8988T (cell line): Measurements from ENCODE around the gene MTHFD2L.

Experiments
- DNase-seq: peaks from one replicate; pipeline ENCODE4 v3.0.0; 2011

The MTHFD2L gene

DNA sequence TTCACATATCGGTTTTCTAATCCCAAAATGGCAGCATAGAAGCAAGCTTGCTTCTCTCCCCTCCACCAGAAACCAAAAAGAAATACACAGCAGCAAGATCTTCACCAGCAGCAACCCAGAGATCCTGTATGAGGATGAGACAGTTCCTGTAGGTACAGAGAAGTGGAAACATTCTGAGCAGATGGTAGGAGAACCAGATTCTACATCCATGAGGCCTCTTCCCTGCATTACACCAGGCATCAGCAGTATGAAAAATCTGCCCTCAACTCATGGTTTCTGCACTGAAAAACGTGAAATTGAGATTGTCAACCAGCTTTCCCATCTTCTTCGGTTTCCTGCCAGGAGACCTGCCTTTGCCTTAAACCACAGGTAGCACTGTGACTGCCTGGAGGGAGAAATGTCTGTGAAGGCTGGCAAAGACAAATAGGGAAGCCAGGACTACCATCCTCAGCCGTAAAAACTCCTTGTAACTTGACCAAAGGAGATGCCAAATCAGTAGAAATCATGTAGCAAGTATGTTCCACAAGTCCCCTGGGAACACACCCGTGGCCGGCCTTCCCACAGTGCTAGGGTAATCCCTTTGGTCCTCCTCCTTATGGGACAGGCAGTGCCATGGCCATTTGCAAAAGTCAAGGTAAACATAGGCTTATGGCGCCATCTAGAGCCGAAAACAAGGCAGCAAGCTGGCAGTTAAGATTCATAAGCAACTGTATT, 24.0 kb upstream of the MTHFD2L start:
- no peak for DNase-seq

DNA sequence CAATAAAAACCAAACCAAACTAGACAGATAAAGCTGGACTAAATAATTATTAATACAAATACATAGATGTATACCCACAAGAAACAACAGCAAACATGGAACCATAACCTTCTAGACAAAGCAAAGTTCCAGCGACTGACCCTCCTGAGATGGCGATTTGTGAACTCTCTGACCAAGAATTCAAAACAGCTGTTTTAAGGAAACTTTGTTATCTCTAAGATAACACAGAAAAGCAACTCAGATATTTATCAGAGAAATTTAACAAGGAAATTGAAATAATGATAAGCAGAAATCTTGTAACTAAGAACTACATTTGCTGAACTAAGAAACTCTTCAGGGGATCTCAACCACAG, 23.4 kb upstream of the MTHFD2L start:
- no peak for DNase-seq

DNA sequence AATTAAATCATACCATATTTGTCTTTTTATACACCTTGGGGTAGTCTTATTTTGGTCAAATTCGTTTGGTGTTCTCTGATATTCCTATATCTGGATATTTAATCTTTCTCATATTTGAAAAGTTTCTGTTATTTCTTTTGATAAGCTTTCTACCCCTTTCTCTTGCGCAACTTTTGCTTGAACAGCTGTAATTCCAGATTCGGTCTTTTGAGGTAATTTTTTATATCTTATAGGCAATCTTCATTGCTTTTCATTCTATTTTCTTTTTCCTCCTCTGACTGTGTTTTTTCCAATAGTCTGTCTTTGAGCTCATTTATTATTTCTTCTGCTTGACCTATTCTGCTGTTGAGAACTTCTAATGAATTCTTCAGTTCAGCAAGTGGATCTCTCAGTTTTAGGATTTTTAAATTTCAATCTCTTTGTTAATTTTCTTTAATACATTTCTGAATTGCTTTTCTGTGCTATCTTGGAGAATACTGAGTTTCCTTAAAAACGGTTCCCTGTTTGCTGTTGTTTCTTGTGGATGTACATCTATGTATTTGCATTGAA, 11.3 kb upstream of the MTHFD2L start:
- no peak for DNase-seq

DNA sequence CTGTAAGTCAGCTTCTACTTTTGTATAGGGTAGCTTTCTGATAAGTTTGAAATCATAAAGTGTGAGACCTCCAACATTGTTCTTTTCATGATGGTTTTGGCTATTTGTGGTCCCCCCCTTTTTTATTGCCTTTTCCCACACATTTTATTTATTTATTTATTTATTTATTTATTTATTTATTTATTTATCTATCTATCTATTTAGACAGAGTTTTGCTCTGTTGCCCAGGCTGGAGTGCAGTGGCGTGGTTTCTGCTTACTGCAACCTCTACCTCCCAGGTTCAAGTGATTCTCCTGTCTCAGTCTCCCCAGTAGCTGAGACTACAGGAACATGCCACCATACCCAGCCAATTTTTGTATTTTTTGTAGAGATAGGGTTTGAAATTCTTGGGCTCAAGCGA, 9.7 kb upstream of the MTHFD2L start:
- no peak for DNase-seq

DNA sequence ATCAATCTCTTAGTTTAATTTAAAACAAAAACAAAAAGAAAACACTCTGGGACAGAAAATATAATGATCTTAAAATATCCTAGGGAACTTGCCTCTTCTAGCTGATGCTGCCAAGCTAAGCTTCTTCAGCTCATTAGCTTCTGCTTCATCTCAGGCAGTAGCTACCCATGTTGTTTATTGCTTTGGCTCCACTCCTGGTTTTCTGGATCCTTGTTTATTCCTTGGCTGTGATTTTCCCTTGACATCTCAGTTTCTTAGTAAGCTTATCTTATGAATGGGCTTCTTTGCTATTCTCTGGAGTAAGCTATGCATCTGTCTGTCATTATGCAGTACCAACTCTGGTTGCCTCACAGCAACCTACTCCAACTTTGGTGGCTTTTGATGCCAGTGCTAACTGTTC, 5.1 kb upstream of the MTHFD2L start:
- no peak for DNase-seq

DNA sequence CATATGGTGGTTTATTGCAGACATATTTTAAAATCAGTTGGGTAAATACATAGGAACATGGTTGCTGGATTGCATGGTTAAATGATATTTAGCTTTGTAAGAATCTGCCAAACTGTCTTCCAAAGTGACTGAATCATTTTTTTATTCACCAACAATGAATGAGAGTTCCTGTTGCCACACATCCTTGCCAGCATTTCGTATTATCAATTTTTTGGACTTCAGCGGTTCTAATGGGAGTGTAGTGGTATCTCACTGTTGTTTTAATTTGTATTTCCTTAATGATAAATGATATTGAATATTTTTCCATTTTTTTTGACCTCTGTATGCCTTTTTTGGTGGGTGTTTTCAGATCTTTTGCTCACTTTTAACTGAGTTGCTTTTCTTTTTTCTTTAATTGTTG, 1.4 kb upstream of the MTHFD2L start:
- no peak for DNase-seq

DNA sequence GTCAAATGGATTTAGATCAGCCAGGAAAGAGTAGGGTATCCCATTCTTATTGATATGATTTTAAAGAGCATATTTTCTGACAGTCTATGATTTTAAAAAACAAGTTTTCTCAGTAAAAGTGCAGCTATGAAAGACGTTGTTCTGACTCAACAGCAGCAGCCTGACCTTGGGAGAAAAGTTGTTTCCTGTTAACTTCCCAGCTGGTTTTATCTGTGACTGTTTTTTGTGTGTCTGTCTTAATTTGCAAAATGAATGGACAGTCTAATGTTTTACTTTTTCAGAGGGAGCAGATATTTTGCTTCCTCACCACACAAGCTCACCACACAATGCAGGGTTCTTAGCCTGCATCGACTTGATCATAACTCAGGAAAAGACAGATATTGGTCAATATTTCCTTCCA, 764 bp upstream of the MTHFD2L start:
- no peak for DNase-seq

DNA sequence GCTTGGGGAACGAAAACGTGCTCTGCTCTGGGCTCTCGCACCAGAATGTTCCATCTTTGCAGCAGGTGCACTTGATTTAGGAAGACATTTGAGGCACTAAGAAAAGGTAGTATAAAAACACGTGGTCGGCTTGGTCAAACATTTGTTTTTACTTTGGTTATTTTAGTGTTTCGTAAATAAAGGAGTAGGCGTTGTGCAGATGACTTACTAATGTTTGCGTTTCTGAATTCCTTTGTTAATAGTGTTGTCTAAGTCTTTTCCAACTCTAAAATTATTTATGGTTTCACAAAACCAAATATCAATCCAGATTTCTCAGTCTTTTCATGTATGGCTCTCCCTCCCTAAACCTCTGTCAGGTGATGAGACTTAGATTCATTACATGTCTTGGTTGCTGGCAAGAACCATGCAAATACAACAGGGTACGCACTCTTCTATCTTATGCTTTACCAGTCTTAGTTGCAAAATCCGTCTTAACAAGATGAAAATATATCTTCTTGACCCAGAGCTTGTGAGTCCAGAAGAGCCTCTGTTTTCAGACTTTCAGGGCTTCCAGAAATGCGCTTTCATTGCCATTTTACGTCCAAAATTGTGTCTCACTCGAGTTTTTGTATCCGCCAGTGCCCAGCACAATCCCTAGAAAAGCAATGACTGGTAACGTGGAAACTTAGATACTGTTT, 686 bp downstream of the MTHFD2L start:
- no peak for DNase-seq

DNA sequence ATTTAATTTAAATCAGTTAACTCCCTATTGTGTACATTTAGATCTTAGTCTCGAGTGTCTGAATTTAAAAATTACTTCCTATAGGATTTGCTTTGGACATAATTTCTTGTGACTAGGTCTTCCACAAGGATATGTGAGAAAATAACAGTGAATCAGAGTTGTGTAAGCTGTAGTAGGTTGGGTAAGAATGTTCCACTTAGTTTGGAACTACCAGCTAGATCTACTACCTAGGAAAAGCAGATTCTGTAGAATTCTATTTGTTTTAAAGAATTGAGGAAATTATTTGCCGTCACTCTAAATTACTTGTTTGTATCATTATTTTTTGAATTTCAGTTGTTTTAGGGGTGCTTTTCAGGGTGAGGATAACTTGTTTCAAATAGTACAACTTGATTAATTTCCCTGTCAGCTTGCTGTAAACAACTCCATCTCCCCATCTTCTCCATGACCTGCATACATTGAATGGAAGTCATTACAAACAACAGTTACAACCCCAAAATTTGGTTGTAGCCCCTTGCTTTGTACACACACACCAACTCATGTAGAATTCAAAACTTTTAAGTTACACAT, 1.3 kb downstream of the MTHFD2L start:
- DNase-seq: no peak

DNA sequence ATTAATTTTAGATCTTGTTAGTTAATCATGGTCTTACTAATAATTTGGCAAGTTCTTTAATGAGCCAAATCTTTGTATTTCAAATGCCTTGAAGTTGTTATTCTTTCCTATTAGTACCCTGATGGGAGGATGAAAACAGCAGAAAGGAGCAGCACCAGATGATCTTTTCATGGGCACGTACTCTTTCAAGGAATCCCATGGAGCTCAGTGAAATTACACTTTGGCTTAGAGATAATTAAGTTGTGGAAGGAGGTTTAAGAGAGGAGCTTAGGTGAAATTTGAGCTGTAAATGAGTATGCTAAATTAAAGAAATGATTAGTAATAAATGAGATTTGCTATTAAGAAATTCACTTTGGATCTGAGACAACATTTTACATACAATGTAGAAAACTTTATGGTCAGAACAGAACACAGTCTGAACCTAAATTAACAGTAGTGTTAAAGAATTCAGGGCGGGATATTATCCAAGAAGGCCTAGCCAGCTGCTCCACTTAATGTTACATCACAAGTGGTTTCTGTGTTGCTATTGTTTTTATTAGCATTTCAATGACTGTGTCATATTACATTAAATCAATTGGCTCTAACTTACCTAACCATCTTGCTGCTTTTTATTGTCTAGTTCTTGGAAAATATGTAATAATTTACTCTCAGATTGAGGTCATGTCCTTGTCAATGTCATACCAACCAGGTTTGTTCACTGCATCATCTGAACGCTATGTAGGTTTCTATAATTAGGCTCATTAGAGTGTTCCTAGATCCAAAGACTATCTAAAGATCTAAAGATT, 3.9 kb downstream of the MTHFD2L start:
- DNase-seq: no peak

DNA sequence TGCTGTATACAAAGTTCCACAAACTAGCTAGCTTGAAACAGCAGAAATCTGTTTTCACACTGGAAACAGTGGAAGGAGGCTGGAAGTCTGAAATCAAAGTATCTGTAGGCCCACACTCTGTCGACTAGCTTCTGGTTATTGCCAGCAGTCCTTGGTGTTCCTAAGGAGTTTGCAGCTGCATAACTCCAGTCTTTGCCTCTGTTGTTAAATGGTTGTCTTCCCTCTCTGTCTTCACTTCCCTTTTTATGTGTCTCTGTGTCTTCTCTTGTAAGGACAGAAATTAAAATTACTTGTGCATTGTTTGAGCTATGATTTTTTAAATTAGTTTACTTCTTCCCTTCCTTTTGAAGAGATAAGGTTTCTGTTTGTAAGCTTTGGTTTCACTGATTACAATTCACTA, 8.2 kb downstream of the MTHFD2L start:
- no peak for DNase-seq

DNA sequence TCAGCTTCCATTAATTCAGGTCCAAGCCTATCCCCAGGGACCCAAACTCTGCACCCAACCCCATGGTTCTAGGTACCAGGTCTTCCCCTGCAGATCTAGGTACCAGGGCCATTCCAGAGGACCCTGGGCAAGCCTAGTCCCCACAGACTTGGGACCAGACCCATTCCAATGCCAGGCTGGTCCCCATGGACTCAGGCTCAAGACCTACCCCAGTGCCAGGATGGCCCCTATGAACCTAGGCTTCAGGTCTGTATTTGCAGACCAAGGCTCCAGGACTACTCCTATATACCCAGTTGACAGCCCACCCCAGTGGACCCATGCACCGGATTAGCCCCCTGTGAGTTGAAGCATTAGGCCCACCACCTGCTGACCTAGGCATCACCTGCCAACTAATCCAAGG, 8.9 kb downstream of the MTHFD2L start:
- DNase-seq: no peak

DNA sequence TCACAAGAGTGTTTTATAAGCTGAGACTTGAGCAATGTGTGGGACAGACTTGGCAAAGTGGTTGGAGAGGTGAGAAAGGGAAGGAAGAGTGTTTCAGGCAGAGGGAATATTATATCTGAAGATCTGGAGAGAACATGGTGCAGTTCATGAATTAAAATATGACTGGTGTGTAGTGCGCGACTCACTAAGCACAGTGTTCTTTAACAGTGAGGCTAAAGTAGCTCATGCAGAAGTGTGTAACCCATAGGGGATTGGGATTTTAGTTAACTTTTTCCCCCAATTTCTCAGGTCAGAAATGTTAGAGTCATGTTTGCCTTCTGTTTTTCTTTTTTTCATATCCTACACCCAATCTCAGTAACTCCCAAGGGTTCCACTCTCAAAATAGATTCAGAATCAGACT, 9.7 kb downstream of the MTHFD2L start:
- DNase-seq: no peak

DNA sequence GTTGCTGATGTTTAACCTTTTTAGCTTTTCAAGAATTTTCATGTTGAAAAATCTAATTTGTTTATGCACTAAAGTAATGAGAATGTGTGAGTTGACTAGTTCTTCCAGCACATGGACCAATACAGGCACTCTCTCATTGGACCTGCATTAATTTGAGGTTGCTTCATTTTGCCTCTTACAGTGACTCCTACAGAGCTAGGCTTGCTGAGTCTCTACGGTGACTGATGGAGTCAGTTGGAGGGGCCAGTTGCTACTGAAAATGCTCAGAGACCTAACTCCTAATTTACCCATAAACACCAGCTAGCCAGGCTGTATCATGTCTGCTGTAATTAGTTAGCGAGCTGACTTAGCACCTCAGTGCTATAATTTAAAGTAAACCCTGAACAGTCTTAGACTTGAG, 10.9 kb downstream of the MTHFD2L start:
- no peak for DNase-seq

DNA sequence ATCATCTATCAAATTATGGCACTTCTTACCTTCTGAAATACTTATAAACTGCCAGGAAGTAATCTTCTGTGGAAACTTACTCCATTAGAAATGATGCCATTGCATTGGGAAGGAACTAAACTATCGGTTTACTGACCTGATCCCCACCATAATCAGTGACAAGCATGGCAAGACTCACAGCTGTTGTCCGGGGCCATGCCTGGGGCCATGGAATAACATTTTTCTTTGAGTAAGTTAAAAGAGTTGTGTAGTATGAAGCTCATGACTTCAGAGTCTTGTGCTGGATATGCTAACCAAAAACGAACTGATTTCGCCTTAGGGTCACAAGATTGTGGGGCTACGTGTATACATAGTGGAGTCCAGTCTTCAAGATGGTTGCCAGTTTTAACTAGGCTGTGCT, 15.4 kb downstream of the MTHFD2L start:
- DNase-seq: no peak

DNA sequence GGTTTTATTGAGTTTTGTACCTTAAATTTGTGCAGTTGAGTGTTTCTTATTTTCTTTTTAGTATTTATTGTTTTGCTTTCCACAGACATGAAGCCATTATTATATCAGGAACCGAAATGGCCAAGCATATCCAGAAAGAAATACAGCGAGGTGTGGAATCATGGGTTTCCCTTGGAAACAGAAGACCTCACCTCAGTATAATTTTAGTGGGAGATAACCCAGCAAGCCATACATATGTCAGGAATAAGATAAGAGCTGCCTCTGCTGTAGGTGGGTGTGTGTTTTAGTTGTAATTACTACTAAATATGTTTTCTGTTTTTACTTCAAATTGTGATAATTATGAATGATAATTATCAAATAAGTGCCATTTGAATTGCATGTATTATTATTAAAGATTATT, 16.5 kb downstream of the MTHFD2L start:
- no peak for DNase-seq

DNA sequence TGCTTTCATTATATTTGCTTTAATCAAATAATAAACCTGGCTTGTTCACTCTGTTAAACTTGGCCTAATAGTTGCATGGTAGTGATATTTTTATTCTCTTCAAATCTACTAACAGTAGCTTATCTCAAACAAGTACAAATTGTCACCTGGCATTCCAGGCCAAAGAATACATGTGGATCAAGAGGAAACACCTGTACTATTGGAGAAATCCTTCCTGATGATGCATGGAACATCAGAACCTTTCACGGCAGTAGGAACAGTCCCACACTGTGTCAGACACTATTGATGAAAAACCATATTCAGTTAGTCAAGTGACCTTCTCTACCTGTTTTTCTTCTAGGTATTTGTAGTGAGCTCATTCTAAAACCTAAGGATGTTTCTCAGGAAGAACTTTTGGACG, 17.0 kb downstream of the MTHFD2L start:
- no peak for DNase-seq

DNA sequence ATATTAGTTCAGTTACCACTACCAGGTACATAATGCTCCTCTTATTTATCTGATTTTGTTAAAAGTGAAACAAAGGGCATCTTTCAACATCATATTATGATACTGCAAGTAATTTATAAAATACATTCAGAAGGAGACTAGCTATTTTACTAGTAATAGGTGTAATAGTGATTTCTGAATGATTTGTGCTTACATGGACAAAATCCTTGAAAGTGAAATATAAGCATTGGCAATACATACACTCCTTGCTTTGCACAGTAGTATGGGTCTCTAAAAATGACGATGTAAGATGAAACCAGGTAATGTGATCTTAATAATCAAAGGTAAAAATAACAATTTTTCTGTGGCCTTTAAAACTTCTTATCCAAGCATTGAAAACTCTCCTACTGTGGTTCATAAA, 17.5 kb downstream of the MTHFD2L start:
- no peak for DNase-seq

DNA sequence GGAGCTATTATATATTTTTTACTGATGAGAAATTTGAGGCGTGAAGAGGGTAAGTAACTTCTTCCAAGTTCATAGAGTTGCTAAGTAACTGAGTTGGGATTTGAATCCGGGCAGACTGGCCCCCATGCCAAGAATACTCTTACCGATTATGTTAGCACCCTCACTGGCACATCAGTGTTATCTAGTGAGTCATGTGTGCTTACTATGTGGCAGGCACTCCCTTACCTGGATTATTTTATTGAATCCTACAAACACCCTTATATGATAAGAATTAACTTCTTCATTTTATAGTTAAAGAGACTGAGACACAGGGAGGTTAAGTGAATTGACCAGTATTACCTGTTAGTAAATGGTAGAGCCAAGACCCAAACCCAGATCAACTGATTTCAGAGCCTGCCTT, 20.9 kb downstream of the MTHFD2L start:
- DNase-seq: no peak

DNA sequence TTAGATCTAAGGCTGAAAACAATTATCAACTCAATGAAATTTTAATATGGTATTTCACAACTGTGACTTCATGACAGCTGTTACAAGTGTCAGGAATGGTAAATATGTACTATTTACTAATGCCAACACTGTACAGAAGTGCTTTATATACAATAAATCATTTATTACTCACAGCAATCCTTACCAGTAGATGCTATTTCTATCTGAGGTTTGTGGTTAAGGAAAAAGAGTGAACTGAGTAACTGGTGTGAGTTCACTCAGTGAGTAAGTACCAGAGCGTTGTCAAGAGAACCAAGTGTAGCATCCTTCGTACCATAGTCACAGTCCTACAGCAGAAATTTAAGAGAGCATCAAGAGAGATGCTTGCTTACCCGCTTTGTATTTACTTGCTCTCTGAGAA, 23.3 kb downstream of the MTHFD2L start:
- DNase-seq: no peak

DNA sequence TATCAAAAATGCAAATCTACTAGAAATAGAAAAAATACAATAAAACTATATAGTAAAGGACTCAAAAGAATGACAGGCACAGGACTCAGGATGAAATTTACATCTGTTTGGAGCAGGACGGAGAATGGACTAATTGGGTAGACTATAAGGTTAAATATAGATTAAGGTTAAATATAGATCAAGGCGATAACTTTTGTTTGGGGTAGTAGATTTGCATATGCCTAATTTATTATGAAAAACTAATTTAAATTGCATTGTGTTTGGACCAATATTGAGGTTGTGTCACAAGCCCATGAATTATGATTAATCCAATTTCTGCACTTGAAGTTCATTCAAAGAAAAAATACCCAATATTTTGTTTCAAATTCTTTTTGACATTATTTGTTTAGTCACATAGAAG, 31.0 kb downstream of the MTHFD2L start:
- DNase-seq: no peak

DNA sequence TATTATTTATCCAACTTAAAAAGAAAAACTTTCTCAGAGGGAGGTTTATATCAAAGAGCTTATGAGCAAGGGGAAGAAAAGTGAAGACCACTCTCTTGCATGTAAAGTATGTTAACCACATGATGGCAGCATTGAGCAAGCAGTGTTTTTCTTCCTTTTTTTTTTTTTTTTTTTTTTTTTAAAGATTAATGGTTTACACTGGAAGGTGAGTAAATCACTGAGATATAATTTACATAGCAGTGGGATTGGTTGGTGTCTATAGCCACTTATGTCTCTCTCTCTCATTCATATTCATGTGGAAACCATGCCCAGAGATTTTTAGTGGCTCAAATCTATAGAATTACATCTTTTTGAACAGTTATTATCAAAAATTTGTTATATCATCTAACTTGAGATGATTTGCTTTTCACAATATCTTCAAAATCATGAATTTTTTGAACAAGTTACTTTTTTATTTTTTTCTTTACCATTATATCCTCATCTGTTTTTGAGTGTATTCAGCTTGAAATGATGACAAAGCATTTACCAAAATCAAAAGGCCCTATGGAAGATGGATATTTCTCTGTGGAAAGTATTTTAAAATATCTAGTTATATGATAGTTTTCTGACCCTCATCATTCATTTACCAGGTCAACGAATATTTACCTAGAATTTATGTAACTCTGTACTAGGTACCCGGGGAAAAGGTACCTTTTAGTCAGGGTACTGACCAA, 31.6 kb downstream of the MTHFD2L start:
- no peak for DNase-seq

DNA sequence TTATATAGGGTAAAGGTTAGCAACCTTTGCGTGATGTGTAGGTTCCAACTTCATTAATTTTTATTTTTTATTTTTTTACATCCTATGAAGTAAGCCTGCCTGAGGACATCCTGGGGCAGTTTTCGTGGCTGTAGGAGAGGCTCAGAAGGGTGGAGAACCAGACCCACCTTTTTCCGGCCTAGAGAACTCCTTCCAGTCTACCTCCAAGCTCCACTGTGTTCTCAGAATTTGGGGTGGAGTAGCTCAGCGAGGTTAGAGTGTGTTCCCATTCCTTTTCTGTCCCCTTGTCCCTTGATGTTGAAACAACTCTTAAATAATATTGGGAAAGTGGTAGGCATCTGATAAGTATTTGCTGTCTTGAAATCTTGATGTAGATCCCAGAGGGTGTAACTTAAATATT, 32.4 kb downstream of the MTHFD2L start:
- DNase-seq: no peak
